ENCODE measurements around the gene RELN.
A peak's percentile ranks its signal among the peaks of the same experiment; 100 is the strongest.

RELN gene

DNA sequence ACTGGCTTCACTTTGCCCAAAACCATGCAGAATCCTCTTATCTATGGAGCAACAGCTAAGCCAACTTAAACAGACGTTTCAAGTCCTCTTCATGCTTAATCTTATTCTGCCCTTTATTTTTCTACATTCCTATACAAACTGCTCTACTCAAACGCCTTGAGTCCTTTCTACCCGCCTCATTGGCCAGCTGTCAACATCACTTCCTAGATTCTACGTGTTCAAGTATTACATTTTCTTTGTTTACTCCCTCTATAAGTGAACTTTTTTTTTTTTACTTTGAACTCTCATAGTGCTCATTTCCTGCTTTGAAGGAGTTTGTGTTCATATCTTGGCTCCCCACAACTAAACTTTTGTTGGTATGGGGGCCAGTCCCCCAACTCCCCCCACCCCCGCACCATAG is 514.5 kb downstream of the RELN start:
- no peak overlapping the region for H3K27ac Mint-ChIP-seq (ENCODE audit: low read depth)
- H3K9me3 Mint-ChIP-seq, result no peaks in the 10 kb centered on the region
- H3K4me1 Mint-ChIP-seq, result no peaks in the 10 kb centered on the region
- no peak overlapping the region for H3K4me3 Mint-ChIP-seq
- peaks cover 37% of the 10 kb centered on the region for H3K27me3 Mint-ChIP-seq
- H3K36me3 Mint-ChIP-seq (ENCODE audit: insufficient read depth), result no peaks in the 10 kb centered on the region
- ATAC-seq (replicated peaks; ENCODE audit: extremely low read depth, poor library complexity, severe bottlenecking) (no peak), DNase-seq (ENCODE audit: low spot score in 2 of 2) (no peak)

DNA sequence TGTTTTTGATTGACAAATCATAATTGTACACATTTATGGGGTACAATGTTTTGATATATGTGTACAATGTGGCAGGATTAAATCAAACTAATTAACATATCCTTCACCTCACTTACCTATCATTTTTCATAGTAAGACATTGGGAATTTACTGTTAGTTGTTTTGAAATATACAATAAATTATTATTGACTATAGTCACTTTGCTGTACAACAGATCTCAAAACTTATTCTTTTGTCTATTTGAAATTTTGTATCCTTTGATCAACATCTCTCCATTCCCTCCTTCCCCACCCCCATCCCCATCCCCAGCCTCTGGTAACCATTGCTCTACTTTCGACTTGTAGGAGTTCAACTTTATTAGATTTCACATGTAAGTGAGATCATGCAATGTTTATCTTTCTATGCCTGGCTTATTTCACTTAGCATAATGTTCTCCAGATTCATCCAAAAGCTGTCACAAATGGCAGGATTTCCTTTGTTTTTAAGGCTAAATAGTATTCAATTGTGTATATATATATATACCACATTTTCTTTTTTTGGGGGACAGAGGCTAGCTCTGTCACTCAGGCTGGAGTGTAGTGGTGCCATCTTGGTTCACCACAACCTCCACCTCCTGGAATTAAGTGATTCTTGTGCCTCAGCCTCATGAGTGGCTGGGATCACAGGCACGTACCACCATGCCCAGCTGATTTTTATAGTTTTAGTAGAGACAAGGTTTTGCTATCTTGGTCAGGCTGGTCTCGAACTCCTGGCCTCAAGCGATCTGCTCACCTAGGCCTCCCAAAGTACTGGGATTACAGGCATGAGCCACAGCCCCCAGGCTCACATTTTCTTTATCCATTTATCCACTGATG is 520.1 kb downstream of the RELN start:
- Mint-ChIP-seq H3K4me1 (no peaks in the 10 kb centered on the region), H3K4me3 (no peak overlapping the region), H3K36me3 (ENCODE audit: insufficient read depth) (no peaks in the 10 kb centered on the region), H3K9me3 (no peaks in the 10 kb centered on the region), H3K27me3 (peaks cover 38% of the 10 kb centered on the region), H3K27ac (ENCODE audit: low read depth) (no peak overlapping the region)
- DNase-seq (ENCODE audit: low spot score in 2 of 2) (no peak), ATAC-seq (replicated peaks; ENCODE audit: extremely low read depth, poor library complexity, severe bottlenecking) (no peak)

- Mint-ChIP-seq H3K9me3 (no peaks in the 10 kb centered on the region), H3K36me3 (ENCODE audit: insufficient read depth) (no peaks in the 10 kb centered on the region), H3K4me1 (no peaks in the 10 kb centered on the region)
Measured at GRCh38 chr7:103466814-103467213, 522.6 kb downstream of the RELN start.

GRCh38 chr7:103462358-103462757 is 527.1 kb downstream of the RELN start:
- Mint-ChIP-seq H3K36me3 (ENCODE audit: insufficient read depth) (no peaks in the 10 kb centered on the region), H3K4me1 (no peaks in the 10 kb centered on the region), H3K9me3 (no peaks in the 10 kb centered on the region), H3K27ac (ENCODE audit: low read depth) (no peak overlapping the region), H3K4me3 (no peak overlapping the region), H3K27me3 (peaks cover 11% of the 10 kb centered on the region)
- no peak for ATAC-seq (replicated peaks; ENCODE audit: extremely low read depth, poor library complexity, severe bottlenecking)
- no peak for DNase-seq (ENCODE audit: low spot score in 2 of 2)

More at GRCh38 chr7:103466814-103467213, 522.6 kb downstream of the RELN start:
- DNase-seq (ENCODE audit: low spot score in 2 of 2), result no peak
- Mint-ChIP-seq H3K27me3 (peaks cover 29% of the 10 kb centered on the region), H3K27ac (ENCODE audit: low read depth) (no peak overlapping the region), H3K4me3 (no peak overlapping the region)
- ATAC-seq (replicated peaks; ENCODE audit: extremely low read depth, poor library complexity, severe bottlenecking), result no peak

DNA sequence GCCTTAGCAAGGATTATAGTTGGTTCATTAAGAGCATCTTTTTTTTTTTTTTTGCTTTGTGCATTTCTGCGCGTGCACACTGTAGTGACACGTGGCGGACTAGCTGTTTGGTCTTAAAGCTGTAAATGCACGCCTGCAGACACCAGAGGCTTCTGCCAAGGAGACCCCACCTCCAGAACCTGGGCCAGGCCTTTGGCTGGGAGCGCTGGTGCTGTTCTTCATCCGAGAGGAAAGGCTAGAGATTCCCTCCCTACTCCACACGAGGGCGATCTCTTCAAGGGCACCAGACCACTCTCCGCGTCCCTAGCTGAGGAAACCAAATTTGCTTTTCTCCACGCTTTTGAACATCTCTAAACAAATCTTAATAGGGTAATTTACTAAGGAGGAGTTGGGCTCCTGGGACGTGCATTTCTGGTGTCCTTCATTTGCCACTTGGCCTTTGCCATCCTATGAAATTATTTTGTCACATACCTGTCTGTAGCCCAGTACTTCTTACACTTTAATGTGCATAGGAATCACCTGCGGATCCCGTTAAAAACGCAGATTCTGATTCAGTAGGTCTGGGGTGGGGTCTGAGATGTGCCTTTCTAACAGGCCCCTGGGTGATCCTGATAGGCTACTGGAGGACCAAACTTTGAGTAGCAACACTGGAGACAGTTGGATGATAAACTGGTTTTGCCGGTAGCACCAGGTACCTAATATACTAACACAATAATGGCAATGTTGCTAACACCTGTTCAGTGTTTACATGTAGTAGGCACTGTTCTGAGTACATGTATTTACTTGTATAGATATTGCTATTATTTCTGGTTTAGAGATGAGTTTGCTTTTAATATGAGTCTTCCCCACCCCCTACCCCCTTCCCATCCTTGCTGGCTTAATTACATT is 542.1 kb downstream of the RELN start:
- Mint-ChIP-seq H3K27ac (ENCODE audit: low read depth) (no peak overlapping the region), H3K27me3 (peaks cover 89% of the 10 kb centered on the region), H3K4me1 (peaks cover 12% of the 10 kb centered on the region), H3K4me3 (no peak overlapping the region), H3K36me3 (ENCODE audit: insufficient read depth) (peaks cover 2% of the 10 kb centered on the region), H3K9me3 (peaks cover 11% of the 10 kb centered on the region)
- DNase-seq (ENCODE audit: low spot score in 2 of 2) (no peak), ATAC-seq (replicated peaks; ENCODE audit: extremely low read depth, poor library complexity, severe bottlenecking) (peak; percentile 24)

- ATAC-seq (replicated peaks; ENCODE audit: extremely low read depth, poor library complexity, severe bottlenecking) (peak; percentile 58), DNase-seq (ENCODE audit: low spot score in 2 of 2) (no peak)
- Mint-ChIP-seq H3K36me3 (ENCODE audit: insufficient read depth) (peaks cover 2% of the 10 kb centered on the region), H3K4me1 (peaks cover 12% of the 10 kb centered on the region), H3K27ac (ENCODE audit: low read depth) (no peak within 1 kb of the TSS), H3K27me3 (peaks cover 89% of the 10 kb centered on the region), H3K9me3 (peaks cover under 1% of the 10 kb centered on the region), H3K4me3 (peak within 1 kb of the TSS; percentile 77)
Measured at GRCh38 chr7:103446049-103446520, 543.4 kb downstream of the RELN start, which contains the start of gene SLC26A5. TSS of gene SLC26A5 (minus strand) at chr7:103446207. CDS start at chr7:103421514, 24,693 bp downstream.

DNA sequence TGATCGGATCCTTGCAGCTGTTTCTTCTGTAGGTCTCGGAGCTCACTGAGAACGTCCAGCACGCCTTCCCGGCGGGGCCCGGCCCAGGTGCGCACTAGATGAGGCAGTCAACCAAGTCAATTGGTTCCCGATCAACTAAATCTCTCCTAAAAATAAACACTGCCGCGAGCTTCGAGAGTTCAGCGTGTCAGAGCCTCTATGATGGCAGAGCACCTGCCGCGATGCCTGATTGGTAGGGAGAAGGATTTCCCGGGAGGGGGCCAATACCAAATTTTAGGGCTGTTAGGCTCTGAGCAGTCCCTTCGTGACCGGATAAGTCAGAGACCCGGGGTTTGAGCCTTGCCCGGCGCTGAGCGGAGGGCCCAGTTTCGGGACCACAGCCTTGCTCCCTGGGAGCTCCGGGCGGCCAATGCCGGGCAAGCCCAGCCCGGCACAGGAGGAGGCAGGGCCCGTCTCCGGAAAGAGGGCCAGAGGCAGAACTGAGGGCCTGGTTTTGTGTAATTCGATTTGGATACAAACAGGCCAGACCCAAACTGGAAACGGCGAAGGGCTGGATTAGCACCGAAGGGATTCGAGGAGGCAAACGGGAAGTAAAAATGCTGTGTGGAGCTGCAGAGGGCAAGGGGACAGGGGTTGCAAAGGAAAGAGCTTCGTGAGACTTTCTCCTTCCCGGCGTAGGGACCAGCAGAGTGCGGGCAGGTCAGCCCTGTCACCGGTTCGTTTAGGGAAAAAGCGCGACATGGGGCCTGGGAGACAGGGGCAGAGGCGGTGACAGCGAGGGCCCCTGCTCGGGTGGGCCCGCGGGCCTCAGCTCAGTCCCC is 544.0 kb downstream of the RELN start:
- peaks cover 12% of the 10 kb centered on the region for H3K4me1 Mint-ChIP-seq
- peaks cover 88% of the 10 kb centered on the region for H3K27me3 Mint-ChIP-seq

GRCh38 chr7:103439661-103440060 is 549.8 kb downstream of the RELN start:
- DNase-seq (ENCODE audit: low spot score in 2 of 2) (no peak), ATAC-seq (replicated peaks; ENCODE audit: extremely low read depth, poor library complexity, severe bottlenecking) (no peak)
- H3K36me3 Mint-ChIP-seq (ENCODE audit: insufficient read depth), result no peaks in the 10 kb centered on the region
- H3K9me3 Mint-ChIP-seq, result no peaks in the 10 kb centered on the region
- H3K27ac Mint-ChIP-seq (ENCODE audit: low read depth), result no peak overlapping the region
- no peaks in the 10 kb centered on the region for H3K4me1 Mint-ChIP-seq
- H3K27me3 Mint-ChIP-seq, result peaks cover 83% of the 10 kb centered on the region
- H3K4me3 Mint-ChIP-seq, result no peak overlapping the region

More for the DNA sequence above, 544.0 kb downstream of the RELN start:
- ATAC-seq (replicated peaks; ENCODE audit: extremely low read depth, poor library complexity, severe bottlenecking) (no peak), DNase-seq (ENCODE audit: low spot score in 2 of 2) (no peak)
- Mint-ChIP-seq H3K9me3 (no peaks in the 10 kb centered on the region), H3K4me3 (peak overlapping the region; percentile 77), H3K36me3 (ENCODE audit: insufficient read depth) (peaks cover 2% of the 10 kb centered on the region), H3K27ac (ENCODE audit: low read depth) (no peak overlapping the region)

DNA sequence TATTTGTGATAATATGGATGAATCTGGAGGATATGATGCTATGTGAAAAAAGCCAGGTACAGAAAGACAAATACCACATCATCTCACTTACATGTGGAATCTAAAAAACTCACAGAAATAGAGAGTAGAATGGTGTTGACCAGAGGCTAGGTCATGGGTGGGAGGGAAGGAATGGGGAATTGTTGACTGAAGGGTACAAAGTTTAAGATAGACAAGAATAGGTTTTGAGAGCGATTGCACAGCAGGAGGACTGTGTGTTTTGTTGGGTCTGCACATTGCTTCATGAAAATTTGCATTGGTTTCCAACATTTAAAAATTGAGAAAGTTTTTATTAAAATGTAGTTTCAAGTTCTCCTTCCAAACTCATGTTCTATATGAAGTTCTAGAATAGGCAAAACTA is 551.8 kb downstream of the RELN start:
- Mint-ChIP-seq H3K36me3 (ENCODE audit: insufficient read depth) (no peaks in the 10 kb centered on the region), H3K27ac (ENCODE audit: low read depth) (no peak overlapping the region), H3K27me3 (peaks cover 62% of the 10 kb centered on the region), H3K9me3 (no peaks in the 10 kb centered on the region), H3K4me1 (no peaks in the 10 kb centered on the region), H3K4me3 (no peak overlapping the region)
- no peak for DNase-seq (ENCODE audit: low spot score in 2 of 2)
- ATAC-seq (replicated peaks; ENCODE audit: extremely low read depth, poor library complexity, severe bottlenecking), result no peak

DNA sequence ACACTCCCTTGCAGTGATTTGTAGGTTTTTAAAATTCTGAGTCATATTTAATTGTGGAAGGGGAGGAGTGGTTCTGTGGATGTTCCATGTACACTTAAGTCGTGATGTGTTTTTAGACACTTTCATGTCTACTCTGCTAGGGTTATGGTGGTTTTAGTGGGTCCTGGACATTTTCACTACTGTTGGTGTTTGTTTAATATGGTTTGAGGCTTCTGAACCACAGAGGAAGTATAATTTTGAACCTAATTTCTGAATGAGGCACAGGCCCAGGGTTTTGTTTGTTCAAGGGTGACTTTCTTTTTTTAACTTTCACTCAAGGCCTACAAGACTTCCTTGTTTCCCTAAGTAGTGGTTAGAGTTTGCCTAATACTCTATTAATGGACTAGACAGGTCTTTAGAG is 556.7 kb downstream of the RELN start:
- no peak overlapping the region for H3K27ac Mint-ChIP-seq (ENCODE audit: low read depth)
- H3K4me1 Mint-ChIP-seq, result no peaks in the 10 kb centered on the region
- H3K36me3 Mint-ChIP-seq (ENCODE audit: insufficient read depth), result no peaks in the 10 kb centered on the region
- no peak overlapping the region for H3K4me3 Mint-ChIP-seq
- ATAC-seq (replicated peaks; ENCODE audit: extremely low read depth, poor library complexity, severe bottlenecking) (no peak), DNase-seq (ENCODE audit: low spot score in 2 of 2) (no peak)
- peaks cover 18% of the 10 kb centered on the region for H3K27me3 Mint-ChIP-seq
- H3K9me3 Mint-ChIP-seq, result no peaks in the 10 kb centered on the region

DNA sequence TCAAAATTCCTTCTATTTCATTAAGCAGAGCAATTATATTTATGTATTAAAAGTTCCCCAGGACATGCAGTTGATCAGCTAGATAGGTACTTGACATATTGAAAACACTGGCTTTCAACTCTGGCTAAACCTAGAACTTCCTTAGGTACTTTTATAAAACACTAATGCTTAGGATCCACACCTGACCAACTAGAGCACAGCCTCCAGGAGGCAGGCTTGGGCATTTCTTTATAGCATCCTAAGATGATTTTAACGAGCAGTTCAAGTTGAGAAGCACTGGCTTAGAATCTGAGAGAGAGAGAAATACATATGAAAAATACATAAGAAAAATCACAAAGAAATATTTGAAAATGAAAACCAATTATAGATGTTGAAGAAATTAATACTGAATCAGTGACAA is 564.3 kb downstream of the RELN start:
- no peak overlapping the region for H3K4me3 Mint-ChIP-seq
- no peak overlapping the region for H3K27ac Mint-ChIP-seq (ENCODE audit: low read depth)
- peaks cover 9% of the 10 kb centered on the region for H3K27me3 Mint-ChIP-seq
- no peak for ATAC-seq (replicated peaks; ENCODE audit: extremely low read depth, poor library complexity, severe bottlenecking)
- H3K36me3 Mint-ChIP-seq (ENCODE audit: insufficient read depth), result no peaks in the 10 kb centered on the region
- no peaks in the 10 kb centered on the region for H3K4me1 Mint-ChIP-seq
- no peak for DNase-seq (ENCODE audit: low spot score in 2 of 2)
- no peaks in the 10 kb centered on the region for H3K9me3 Mint-ChIP-seq
